GM10248 (cell line): ENCODE data around the gene CRYBB1.
A peak's percentile ranks its signal among the peaks of the same experiment; 100 is the strongest.
"Not testable (repeated sequence)": the region's sequence is repeated elsewhere in the genome, so short reads cannot be mapped to it uniquely, and the experiment has no call there.

Source experiments
- CTCF ChIA-PET: fragments of 300-600 bp; sonication (Branson Sonifier 250); formaldehyde crosslinking; extraction: SDS; loops from one replicate; lab custom pipeline; 2021; ENCODE audit warnings: antibody characterized with exemption; lab: Yijun Ruan, JAX
- POLR2A ChIA-PET: fragments of 350-650 bp; sonication (Branson Sonifier 250); formaldehyde crosslinking; extraction: SDS; loops from one replicate; lab custom pipeline; 2020; ENCODE audit warnings: antibody characterized with exemption; lab: Yijun Ruan, JAX
- DNase-seq: peaks from one replicate; pipeline ENCODE4 v3.0.0; 2012; ENCODE audit errors: extremely low spot score
- TF ChIP-seq, protein P1 (sequence below): IDR thresholded peaks from 2 replicates; pipeline ENCODE4 v1.5.1; 2012; ENCODE audit warnings: mild to moderate bottlenecking, low read depth; ENCODE audit errors: extremely low read depth, missing control alignments, control extremely low read depth

The CRYBB1 gene

DNA sequence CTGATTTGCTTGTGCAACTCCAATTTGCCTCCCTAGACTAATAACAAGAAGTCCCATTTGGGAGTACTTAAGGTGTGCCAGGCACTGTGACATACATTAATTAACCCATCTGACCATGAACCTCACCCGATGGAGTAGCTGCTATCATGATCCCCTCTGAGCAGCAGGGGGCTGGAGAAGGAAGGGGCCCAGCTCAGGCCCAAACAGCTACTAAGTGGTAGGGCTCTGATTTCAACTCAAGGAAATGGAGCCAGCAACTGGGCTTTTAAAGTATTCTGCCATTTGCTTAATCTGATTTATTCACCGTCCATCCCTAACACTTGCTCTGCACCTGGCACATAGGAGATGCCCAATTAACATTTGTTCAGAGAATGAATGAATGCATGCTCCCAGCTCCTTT, 1.2 kb downstream of the CRYBB1 start:
- DNase-seq, result no peak
- ChIA-PET POLR2A (no interaction called here), CTCF (no interaction called here)
- TF ChIP-seq, protein P1, sequence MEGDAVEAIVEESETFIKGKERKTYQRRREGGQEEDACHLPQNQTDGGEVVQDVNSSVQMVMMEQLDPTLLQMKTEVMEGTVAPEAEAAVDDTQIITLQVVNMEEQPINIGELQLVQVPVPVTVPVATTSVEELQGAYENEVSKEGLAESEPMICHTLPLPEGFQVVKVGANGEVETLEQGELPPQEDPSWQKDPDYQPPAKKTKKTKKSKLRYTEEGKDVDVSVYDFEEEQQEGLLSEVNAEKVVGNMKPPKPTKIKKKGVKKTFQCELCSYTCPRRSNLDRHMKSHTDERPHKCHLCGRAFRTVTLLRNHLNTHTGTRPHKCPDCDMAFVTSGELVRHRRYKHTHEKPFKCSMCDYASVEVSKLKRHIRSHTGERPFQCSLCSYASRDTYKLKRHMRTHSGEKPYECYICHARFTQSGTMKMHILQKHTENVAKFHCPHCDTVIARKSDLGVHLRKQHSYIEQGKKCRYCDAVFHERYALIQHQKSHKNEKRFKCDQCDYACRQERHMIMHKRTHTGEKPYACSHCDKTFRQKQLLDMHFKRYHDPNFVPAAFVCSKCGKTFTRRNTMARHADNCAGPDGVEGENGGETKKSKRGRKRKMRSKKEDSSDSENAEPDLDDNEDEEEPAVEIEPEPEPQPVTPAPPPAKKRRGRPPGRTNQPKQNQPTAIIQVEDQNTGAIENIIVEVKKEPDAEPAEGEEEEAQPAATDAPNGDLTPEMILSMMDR, result no peak

DNA sequence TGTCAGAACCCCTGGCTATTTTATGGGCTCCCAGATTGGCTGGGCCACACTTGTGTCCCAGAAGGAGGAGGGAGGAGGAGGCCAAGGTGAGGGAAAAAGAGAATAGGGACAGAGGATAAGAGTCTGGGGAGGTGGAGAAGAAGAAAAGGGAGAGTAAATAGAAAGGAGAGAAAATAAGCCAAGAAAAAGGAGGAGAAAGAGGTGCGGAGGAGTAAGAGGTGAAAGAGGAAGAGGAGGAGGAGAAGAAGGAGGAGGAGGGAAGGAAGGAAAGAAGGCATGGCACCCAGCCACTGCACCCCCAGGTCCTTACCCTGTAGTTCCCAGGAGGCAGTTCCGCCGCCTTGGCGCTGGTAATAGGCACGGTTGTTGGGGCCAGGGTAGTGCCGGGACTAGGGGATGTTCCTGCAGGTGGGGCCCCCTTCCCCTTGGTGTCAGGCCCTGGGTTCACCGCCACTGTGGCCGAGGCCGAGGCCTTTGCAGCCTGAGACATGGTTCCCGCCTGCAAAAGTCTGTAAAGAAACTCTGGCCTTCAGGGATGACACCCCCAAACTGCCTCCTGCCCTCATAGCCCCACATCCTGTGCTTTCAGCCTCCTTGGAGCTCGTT, 1.9 kb downstream of the CRYBB1 start:
- ChIA-PET POLR2A (no interaction called here), CTCF (no interaction called here)
- no peak for DNase-seq
- TF ChIP-seq, protein P1, result no peak

DNA sequence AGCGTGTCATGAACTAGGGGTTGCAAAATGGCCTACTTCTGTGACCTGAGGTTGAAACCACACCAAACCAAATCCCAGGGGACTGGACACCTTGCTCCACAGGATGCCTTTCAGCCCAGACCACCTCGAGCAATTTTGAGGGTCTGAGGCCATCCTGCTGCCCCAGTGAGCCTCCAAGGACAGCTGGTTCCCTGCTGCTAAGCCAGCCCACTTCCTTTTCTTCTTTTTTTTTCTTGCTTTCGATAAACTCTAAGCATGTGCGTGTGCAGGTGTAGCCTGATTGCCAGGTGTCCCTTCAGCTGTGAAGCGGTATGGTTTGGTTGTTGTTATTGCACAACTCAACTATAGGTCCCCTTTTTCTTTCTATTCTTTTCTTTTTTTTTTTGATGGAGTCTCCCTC, 2.7 kb downstream of the CRYBB1 start:
- DNase-seq, result peak; percentile 64
- TF ChIP-seq, protein P1, result no peak
- CTCF ChIA-PET, result no interaction called here
- POLR2A ChIA-PET, result no interaction called here

DNA sequence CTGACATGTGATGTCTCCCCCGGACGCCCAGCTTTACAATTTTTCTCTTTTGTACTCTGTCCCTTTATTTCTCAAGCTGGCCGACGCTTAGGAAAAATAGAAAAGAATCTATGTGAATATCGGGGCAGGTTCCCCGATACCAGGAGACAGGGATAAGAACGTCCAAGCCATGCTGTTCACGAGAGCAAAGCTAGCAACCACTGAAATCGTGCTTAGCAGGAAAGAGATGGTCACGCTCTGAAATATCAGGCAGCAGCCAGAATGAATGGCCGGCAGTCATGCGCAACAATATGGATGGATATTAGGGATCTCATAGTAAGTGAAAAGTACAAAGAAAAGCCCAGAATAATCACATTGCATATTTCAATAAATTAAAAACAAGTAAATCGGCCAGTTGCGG, 3.5 kb downstream of the CRYBB1 start:
- ChIA-PET POLR2A (no interaction called here), CTCF (no interaction called here)

DNA sequence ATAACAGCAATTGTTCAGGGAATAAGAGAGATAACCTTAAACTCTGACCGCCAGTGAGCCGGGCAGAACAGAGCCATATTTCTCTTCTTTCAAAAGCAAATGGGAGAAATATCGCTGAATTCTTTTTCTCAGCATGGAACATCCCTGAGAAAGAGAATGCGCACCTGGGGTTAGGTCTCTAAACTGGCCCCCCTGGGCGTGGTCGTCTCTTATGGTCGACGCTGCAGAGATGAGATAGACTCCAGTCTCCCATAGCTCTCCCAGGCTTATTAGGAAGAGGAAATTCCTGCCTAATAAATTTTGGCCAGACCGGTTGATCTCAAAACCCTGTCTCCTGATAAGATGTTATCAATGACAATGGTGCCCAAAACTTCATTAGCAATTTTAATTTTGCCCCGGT, 4.1 kb downstream of the CRYBB1 start:
- CTCF ChIA-PET, DNase-seq, POLR2A ChIA-PET: not testable (repeated sequence)

More for the DNA sequence above, 3.5 kb downstream of the CRYBB1 start:
- no peak for DNase-seq
- TF ChIP-seq, protein P1, result no peak

DNA sequence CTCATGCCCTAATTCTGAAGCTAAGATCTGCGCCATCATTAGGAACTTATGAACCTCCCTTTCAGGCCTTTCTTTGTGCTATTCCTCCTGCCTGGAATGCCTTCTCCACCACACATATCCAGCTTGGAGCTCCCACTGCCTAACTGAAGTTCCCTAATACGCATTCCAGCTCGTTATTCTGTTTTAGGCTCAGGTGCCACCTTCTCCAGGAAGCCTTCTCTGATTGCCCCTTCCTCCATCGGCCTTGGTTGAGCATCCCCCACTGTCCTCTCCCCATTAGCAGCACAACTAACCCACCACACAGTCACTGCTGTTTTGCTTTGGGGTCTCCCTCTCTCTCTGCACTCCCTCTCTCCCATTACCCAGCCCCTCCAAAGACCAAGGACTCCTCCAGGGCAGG, 5.2 kb downstream of the CRYBB1 start:
- POLR2A ChIA-PET, result no interaction called here
- CTCF ChIA-PET, result interaction anchor here (0.7 to 1.5 kb wide), 3 partner anchors 10 to 31 kb away, joined by 3 to 5 read pairs (median 4); no protein-coding TSS in a partner anchor
- no peak for DNase-seq
- TF ChIP-seq, protein P1, result no peak

DNA sequence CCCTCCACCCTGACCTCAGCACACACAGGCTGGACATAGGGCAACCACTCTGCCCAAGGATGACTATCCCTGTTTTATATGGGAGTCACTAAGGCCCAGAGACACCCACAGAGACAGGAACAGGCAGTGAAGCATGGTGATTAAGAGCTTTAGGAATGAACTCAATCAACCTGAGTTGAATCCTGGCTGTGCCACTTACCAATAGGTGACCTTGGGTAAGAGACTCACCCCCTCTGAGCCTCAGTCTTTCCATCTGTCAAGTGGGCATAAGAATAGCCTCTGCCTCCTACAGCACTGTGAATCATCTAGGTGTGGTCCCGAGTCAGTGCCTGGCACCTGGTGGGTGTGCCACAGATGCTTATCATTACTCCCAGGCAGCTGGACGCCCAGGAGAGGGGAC, 6.8 kb downstream of the CRYBB1 start:
- DNase-seq, result no peak
- CTCF ChIA-PET, result interaction anchor here (1.2 to 1.8 kb wide), 2 partner anchors 17 to 22 kb away, joined by 3 to 6 read pairs; no protein-coding TSS in a partner anchor
- TF ChIP-seq, protein P1, result no peak
- POLR2A ChIA-PET, result interaction anchor here (0.7 kb wide), 1 partner anchor 128 kb away, joined by 3 read pairs; the partner anchor contains the start of genes HPS4 and SRRD
